HG02571 (cell line): ENCODE data around the gene OR4F17.
"Not testable (repeated sequence)": the region's sequence is repeated elsewhere in the genome, so short reads cannot be mapped to it uniquely, and the experiment has no call there.

Source experiments
- ATAC-seq: cut with Tn5 transposase; IDR thresholded peaks from one replicate; pipeline ENCODE4 v1.9.1; 2021; ENCODE audit warnings: mild to moderate bottlenecking, moderate library complexity; ENCODE audit not compliant: unreplicated experiment

Gene OR4F17, protein sequence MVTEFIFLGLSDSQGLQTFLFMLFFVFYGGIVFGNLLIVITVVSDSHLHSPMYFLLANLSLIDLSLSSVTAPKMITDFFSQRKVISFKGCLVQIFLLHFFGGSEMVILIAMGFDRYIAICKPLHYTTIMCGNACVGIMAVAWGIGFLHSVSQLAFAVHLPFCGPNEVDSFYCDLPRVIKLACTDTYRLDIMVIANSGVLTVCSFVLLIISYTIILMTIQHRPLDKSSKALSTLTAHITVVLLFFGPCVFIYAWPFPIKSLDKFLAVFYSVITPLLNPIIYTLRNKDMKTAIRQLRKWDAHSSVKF

GRCh38 chr19:106804-107203 lies at the start of gene OR4F17:
OR4F17 (plus strand) TSS chr19:107104; CDS start chr19:110679, 3,575 bp downstream.
- not testable (repeated sequence) for ATAC-seq

- not testable (repeated sequence) for ATAC-seq
Observed at GRCh38 chr19:70793-71192, 36.1 kb upstream of the OR4F17 start.

DNA sequence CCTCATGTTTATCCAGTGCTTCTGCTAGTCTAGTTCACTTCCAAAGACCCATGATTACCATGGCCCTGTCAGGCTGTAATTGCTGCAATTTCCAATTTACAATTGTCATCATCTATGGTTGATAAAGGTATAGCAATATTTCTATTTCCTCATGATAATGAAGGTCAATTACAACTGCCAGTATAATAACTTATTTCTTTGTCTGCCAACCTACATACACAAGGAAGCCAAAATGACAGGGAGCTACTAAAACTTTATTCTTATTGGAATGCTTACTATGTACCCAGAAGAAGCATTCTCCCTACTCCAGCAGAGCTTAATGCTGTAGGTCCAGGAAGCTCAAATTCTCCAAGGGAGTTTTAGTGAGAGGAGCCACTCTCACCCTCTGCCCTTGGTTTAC lies 24.0 kb upstream of the OR4F17 start:
- ATAC-seq = not testable (repeated sequence)

DNA sequence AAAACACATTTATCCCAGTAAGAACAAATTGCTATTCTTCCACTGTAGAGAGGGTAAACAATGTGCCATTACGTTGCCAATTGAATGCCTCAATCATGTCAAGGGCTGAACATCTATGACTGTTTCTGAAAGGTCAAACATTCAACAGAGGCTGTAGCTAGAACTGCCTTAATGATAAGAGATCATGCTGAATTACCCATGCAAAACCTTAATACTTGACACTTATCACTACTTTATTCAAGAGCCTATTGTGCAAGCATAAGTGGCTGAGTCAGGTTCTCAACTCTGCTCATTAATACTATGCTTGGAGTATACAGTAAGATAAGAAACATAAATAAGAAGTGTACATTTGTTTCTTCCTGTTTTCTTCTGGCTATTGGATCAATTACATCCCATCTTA lies 23.3 kb upstream of the OR4F17 start:
- not testable (repeated sequence) for ATAC-seq

GRCh38 chr19:90678-91077 lies 16.2 kb upstream of the OR4F17 start:
- not testable (repeated sequence) for ATAC-seq

DNA sequence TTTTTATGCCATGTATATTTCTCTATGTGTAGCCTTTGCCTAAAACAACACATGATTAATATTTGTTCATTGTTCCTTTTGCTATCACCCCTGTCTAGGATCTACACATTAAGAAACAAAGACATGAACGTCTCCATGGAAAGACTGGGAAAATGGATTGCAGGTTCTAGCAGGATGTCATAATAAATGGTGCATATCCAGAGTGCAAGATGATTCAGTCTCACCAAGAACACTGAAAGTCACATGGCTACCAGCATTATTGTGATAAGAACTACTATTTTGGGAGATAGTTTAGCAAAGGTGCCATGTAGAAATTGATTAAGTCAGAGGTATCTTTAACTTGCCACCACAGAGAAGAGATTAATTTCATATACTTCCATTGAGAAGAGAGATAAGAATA lies 12.1 kb upstream of the OR4F17 start:
- ATAC-seq = not testable (repeated sequence)

DNA sequence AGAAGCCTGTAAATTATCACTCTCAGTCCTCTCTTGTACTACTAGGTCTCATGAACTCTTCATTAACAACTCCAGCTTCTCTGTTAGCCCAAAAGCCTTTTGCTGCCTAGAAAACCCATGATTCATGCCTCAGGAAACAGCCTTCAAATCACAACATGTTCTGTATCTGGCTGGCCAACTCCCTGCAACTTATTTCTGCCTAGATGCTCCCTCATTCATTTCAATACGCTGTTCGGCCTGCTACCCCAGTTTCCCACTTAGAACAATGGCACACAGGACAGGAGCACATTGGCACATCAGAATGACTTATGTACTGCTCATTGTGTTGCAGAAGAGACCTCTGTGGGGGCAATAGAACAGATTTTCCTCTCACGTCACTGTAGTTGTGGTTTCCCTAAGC lies 9.3 kb upstream of the OR4F17 start:
- not testable (repeated sequence) for ATAC-seq

- not testable (repeated sequence) for ATAC-seq
Observed at GRCh38 chr19:120443-121140, 13.7 kb downstream of the OR4F17 start.
